Psoas muscle (tissue), 8 donors: Measurements from ENCODE around the gene RPL38. TPM values are rescaled to one million over a fixed set of nuclear protein-coding genes. Genes with fewer than 3 reads are reported as not detected.

Source experiments
- ATAC-seq, 4 donors: fragments of 200-7000 bp; cut with Tn5 transposase; one replicate each; pipeline ENCODE4 v1.9.1; 2020; ENCODE audit warnings: moderate library complexity in 3 of 4, mild to moderate bottlenecking in 2 of 4
- DNase-seq, 2 donors: peaks; one replicate each; pipeline ENCODE4 v3.0.0-alpha.2; 2020
- H3K27ac ChIP-seq: fragments of 200-600 bp; one replicate; pipeline ENCODE4 v1.8.0; 2022
- H3K27me3 ChIP-seq, 3 donors: fragments of 200-600 bp in 1 of 3; one replicate each; pipeline versions ENCODE4 v1.6.1 to v1.8.0; 2013 to 2022; ENCODE audit warnings: low read length in 2 of 3, mild to moderate bottlenecking in 2 of 3, moderate library complexity in 1 of 3; ENCODE audit not compliant: insufficient read depth in 3 of 3
- H3K36me3 ChIP-seq, 2 donors: fragments of 200-600 bp in 1 of 2; one replicate each; pipeline versions ENCODE4 v1.6.1 to v1.8.0; 2013 to 2022; ENCODE audit warnings: low read depth in 1 of 2, mild to moderate bottlenecking in 1 of 2, moderate library complexity in 1 of 2; ENCODE audit not compliant: insufficient read depth in 1 of 2
- H3K4me1 ChIP-seq: fragments of 200-600 bp; one replicate; pipeline ENCODE4 v1.8.0; 2022
- H3K4me3 ChIP-seq: fragments of 200-600 bp; one replicate; pipeline ENCODE4 v1.8.0; 2022; ENCODE audit warnings: mild to moderate bottlenecking
- H3K9me3 ChIP-seq: fragments of 200-600 bp; one replicate; pipeline ENCODE4 v1.8.0; 2022
- CTCF ChIP-seq: fragments of 200-600 bp; IDR thresholded peaks from one replicate; pipeline ENCODE4 v1.8.0; 2022; ENCODE audit warnings: antibody characterized with exemption
- WGBS, 3 donors: extraction: QIAGEN DNeasy Blood & Tissue Kit; methylation state at CpG; one replicate each; pipeline versions ENCODE4 v1.1.6 to v1.1.7; 2013; 5-methylcytosine and 5-hydroxymethylcytosine counted together
- intact Hi-C, 2 donors: fragments of 100-400 bp; cut with DNase I; formaldehyde crosslinking; loops; one replicate each; pipeline versions ENCODE4 v1.11.0 to v1.14.2; 2022
- polyA plus RNA-seq, 3 donors: library from polyadenylated mRNA; stranded (reverse); fragments of 200-250 nt; gene quantifications; one replicate each; pipeline ENCODE4 v1.2.3, GENCODE V29; 2013
- total RNA-seq, 4 donors: library from RNA; stranded (reverse); fragmentation: NEBNext Ultra II Directional in 2 of 4; extraction: Animal tissue kit (Norgen Biotek cat#: 25700) in 2 of 4; gene quantifications; one replicate each; pipeline versions ENCODE4 v1.2.1 to v1.2.4, GENCODE V29; 2021 to 2023
- donor health status: healthy with polysubstance abuse.
- donor health status: DM: no; HTN: no; CAD: no; lungs with moderate emphysema.
- donor health status: Bipolar disorder and iron deficiency.
- donor health status: healthy.
- donor health status: DM: yes; HTN: yes; CAD: no.
- donor health status: DM: no; HTN: no; CAD: no.
- donor health status: DM: no; HTN: no; CAD: no.
- donor health status: DM: yes; HTN: yes; CAD: no.

Gene RPL38
- total and polyA plus RNA-seq, 7 donors: 1,032 to 1,956 (median 1,360) TPM

GRCh38 chr17:74235911-74236371, 32.5 kb downstream of the RPL38 start:
- Histone ChIP-seq H3K4me1 (peaks cover 20% of the 10 kb centered on the region), H3K4me3 (no peak overlapping the region), H3K27me3 (no peaks in the 10 kb centered on the region), H3K27ac (no peak overlapping the region), H3K9me3 (no peaks in the 10 kb centered on the region), H3K36me3 (peaks cover 0 to 24% of the 10 kb centered on the region in 2 donors)
- 40 to 51% (median 42%) methylated on average over 8 of the region's 8 CpGs for WGBS, 3 donors
- ATAC-seq (peak in 1 of 4 donors; percentile 11), DNase-seq (no peak)
- TF ChIP-seq CTCF: no peak
- intact Hi-C loops: no loop called here

GRCh38 chr17:74237321-74237720, 33.8 kb downstream of the RPL38 start:
- 86 to 97% (median 92%) methylated on average over 12 of the region's 12 CpGs for WGBS, 3 donors
- Histone ChIP-seq H3K4me3 (no peak overlapping the region), H3K36me3 (peaks cover 0 to 10% of the 10 kb centered on the region in 2 donors), H3K4me1 (peaks cover 30% of the 10 kb centered on the region), H3K27me3 (no peaks in the 10 kb centered on the region), H3K9me3 (no peaks in the 10 kb centered on the region), H3K27ac (no peak overlapping the region)
- intact Hi-C loops: no loop called here
- DNase-seq (no peak), ATAC-seq (no peak)
- no peak for TF ChIP-seq CTCF

GRCh38 chr17:74239172-74239571, 35.7 kb downstream of the RPL38 start:
- Histone ChIP-seq H3K4me1 (peaks cover 30% of the 10 kb centered on the region), H3K9me3 (no peaks in the 10 kb centered on the region), H3K36me3 (peaks cover 0 to 8% of the 10 kb centered on the region in 2 donors), H3K27me3 (no peaks in the 10 kb centered on the region), H3K27ac (no peak overlapping the region), H3K4me3 (no peak overlapping the region)
- TF ChIP-seq CTCF: no peak
- ATAC-seq (no peak), DNase-seq (peak in 1 of 2 donors; percentile 51)
- 67 to 75% (median 69%) methylated on average over 10 of the region's 10 CpGs for WGBS, 3 donors
- intact Hi-C loops: no loop called here

- Histone ChIP-seq H3K4me3 (no peak overlapping the region), H3K9me3 (no peaks in the 10 kb centered on the region), H3K27me3 (no peaks in the 10 kb centered on the region), H3K4me1 (peaks cover 20% of the 10 kb centered on the region), H3K27ac (peak overlapping the region; percentile 41), H3K36me3 (peaks cover 0 to 8% of the 10 kb centered on the region in 2 donors)
- no peak for TF ChIP-seq CTCF
- WGBS, 3 donors: 43 to 55% (median 48%) methylated on average over 11 of the region's 11 CpGs
- intact Hi-C loops: no loop called here
- no peak for ATAC-seq
- DNase-seq: no peak
Measured at GRCh38 chr17:74240618-74241205, 37.2 kb downstream of the RPL38 start.

GRCh38 chr17:74241431-74241830, 38.0 kb downstream of the RPL38 start:
- peaks cover 0 to 8% of the 10 kb centered on the region in 2 donors for H3K36me3 ChIP-seq
- 25 to 41% (median 30%) methylated on average over 10 of the region's 10 CpGs for WGBS, 3 donors
- intact Hi-C loops: no loop called here
- TF ChIP-seq CTCF: no peak
- peak overlapping the region; percentile 41 for H3K27ac ChIP-seq
- no peaks in the 10 kb centered on the region for H3K27me3 ChIP-seq
- H3K4me3 ChIP-seq: no peak overlapping the region
- ATAC-seq: peak in 2 of 4 donors; percentile 17 to 40
- DNase-seq: no peak
- peaks cover 17% of the 10 kb centered on the region for H3K4me1 ChIP-seq
- H3K9me3 ChIP-seq: no peaks in the 10 kb centered on the region
